HL-60 (cell line): ENCODE results near the gene DNAH1.

Experiments used
- DNase-seq, 2 experiments: peaks; one replicate each; pipeline ENCODE4 v3.0.0-alpha.2; 2010 to 2020; ENCODE audit warnings: low read depth in 1 of 2, low spot score in 1 of 2
- H3K27ac ChIP-seq: fragments of 250-450 bp; sonication (Bioruptor Pico); replicated peaks from 2 replicates; pipeline ENCODE4 v1.5.1; 2020; ENCODE audit warnings: mild to moderate bottlenecking, moderate library complexity
- H3K27me3 ChIP-seq: fragments of 250-450 bp; sonication (Bioruptor Pico); 2 replicates; pipeline ENCODE4 v1.5.1; 2021; ENCODE audit warnings: mild to moderate bottlenecking, moderate library complexity; ENCODE audit not compliant: insufficient read depth, poor library complexity, severe bottlenecking
- H3K4me3 ChIP-seq: replicated peaks from 2 replicates; pipeline ENCODE4 v1.5.1; 2011; ENCODE audit warnings: mild to moderate bottlenecking, control low read depth, low read length; ENCODE audit not compliant: insufficient read depth
- CTCF ChIP-seq: IDR thresholded peaks from one replicate; pipeline ENCODE4 v1.5.1; 2011; ENCODE audit warnings: low read length, control low read depth, inconsistent platforms; ENCODE audit not compliant: insufficient read depth
- GABPA ChIP-seq: IDR thresholded peaks from 2 replicates; pipeline ENCODE4 v1.6.1; 2012; ENCODE audit warnings: low read depth
- POLR2AphosphoS5 ChIP-seq: IDR thresholded peaks from 2 replicates; pipeline ENCODE4 v1.6.1; 2012; ENCODE audit warnings: low read depth
- SPI1 ChIP-seq: IDR thresholded peaks from 2 replicates; pipeline ENCODE4 v1.6.1; 2012; ENCODE audit warnings: low read depth, mild to moderate bottlenecking, borderline replicate concordance
- TF ChIP-seq, protein P1 (sequence below): IDR thresholded peaks from 2 replicates; pipeline ENCODE4 v1.6.1; 2012; ENCODE audit warnings: low read depth; ENCODE audit not compliant: insufficient replicate concordance

Gene DNAH1

DNA sequence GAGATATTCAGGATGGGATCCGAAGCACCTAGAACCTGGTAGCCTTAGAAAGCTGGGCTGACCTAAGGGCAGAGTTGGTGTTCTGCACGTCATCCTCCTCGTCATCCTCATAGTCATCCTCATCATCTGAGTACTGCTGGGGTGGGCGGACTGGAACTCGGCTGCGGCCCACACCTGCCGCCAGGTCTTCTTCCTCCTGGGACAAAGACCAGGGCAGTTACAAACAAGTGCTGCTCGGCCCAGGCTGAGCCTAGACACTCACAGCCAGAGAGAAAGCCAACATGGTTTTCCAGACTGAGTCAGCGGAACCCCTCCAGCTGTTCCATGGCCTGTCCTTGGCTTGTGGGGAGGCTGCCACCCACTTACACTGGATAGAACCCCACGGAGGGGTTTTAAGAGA, 88.3 kb downstream of the DNAH1 start:
- Histone ChIP-seq H3K27ac (no peak overlapping the region), H3K27me3 (no peaks in the 10 kb centered on the region), H3K4me3 (no peak overlapping the region)
- no peak for DNase-seq
- TF ChIP-seq, protein P1, sequence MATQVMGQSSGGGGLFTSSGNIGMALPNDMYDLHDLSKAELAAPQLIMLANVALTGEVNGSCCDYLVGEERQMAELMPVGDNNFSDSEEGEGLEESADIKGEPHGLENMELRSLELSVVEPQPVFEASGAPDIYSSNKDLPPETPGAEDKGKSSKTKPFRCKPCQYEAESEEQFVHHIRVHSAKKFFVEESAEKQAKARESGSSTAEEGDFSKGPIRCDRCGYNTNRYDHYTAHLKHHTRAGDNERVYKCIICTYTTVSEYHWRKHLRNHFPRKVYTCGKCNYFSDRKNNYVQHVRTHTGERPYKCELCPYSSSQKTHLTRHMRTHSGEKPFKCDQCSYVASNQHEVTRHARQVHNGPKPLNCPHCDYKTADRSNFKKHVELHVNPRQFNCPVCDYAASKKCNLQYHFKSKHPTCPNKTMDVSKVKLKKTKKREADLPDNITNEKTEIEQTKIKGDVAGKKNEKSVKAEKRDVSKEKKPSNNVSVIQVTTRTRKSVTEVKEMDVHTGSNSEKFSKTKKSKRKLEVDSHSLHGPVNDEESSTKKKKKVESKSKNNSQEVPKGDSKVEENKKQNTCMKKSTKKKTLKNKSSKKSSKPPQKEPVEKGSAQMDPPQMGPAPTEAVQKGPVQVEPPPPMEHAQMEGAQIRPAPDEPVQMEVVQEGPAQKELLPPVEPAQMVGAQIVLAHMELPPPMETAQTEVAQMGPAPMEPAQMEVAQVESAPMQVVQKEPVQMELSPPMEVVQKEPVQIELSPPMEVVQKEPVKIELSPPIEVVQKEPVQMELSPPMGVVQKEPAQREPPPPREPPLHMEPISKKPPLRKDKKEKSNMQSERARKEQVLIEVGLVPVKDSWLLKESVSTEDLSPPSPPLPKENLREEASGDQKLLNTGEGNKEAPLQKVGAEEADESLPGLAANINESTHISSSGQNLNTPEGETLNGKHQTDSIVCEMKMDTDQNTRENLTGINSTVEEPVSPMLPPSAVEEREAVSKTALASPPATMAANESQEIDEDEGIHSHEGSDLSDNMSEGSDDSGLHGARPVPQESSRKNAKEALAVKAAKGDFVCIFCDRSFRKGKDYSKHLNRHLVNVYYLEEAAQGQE, result no peak
- TF ChIP-seq SPI1 (no peak), POLR2AphosphoS5 (no peak), CTCF (no peak), GABPA (no peak)

- TF ChIP-seq CTCF, result no peak
- TF ChIP-seq GABPA, result no peak
- no peak for TF ChIP-seq SPI1
- TF ChIP-seq, protein P1, result no peak
- no peak for TF ChIP-seq POLR2AphosphoS5
- no peaks in the 10 kb centered on the region for H3K27me3 ChIP-seq
- no peak overlapping the region for H3K4me3 ChIP-seq
- no peak overlapping the region for H3K27ac ChIP-seq
- no peak for DNase-seq
These were observed 88.9 kb downstream of the DNAH1 start for GRCh38 chr3:52405066-52405465.

DNA sequence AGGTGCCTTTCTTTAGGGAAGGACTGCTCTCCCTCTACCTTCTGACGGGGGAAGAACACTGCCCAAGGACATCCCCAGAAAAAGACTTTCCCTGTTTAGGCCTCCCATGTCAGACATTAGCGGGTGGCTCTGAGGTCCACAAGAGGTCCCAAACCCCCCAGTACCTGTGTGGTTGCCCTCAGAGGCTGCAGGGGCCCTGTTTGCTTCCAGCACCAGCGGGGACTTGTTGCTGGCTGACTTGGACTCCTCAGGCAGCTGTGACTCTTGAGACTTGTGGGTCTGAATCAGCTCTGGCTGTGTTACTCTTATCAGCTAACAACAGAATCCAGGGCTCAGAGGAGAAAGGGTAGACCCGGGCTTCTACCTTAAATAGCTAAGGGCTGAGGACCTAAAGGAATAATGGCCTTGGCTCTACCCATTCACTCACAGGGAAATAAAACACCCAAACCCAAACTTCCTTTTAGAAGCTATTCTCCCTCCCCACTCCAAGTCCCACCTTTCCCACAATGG, 89.5 kb downstream of the DNAH1 start:
- no peak for TF ChIP-seq GABPA
- no peak for TF ChIP-seq SPI1
- no peak for TF ChIP-seq CTCF
- TF ChIP-seq POLR2AphosphoS5, result no peak
- TF ChIP-seq, protein P1, result no peak
- Histone ChIP-seq H3K27me3 (no peaks in the 10 kb centered on the region), H3K27ac (no peak overlapping the region), H3K4me3 (no peak overlapping the region)
- no peak for DNase-seq
